T-helper 22 cell (primary cell): ENCODE data around the gene CDON.
"Not testable (repeated sequence)": the region's sequence is repeated elsewhere in the genome, so short reads cannot be mapped to it uniquely, and the experiment has no call there.

Experiments used
- DNase-seq: peaks from one replicate; pipeline ENCODE4 v3.0.0-alpha.2; 2020; ENCODE audit warnings: low read depth

CDON gene

GRCh38 chr11:125924384-125925007 is 138.2 kb downstream of the CDON start:
- no peak for DNase-seq

GRCh38 chr11:125923633-125924032 is 139.0 kb downstream of the CDON start:
- DNase-seq, result no peak

- no peak for DNase-seq
Measured at GRCh38 chr11:125923012-125923579, 139.6 kb downstream of the CDON start.

GRCh38 chr11:125922156-125922555 is 140.5 kb downstream of the CDON start:
- DNase-seq, result no peak

- DNase-seq, result no peak
Measured at GRCh38 chr11:125921042-125921441, 141.6 kb downstream of the CDON start.

- DNase-seq, result no peak
Measured at GRCh38 chr11:125918140-125918840, 144.4 kb downstream of the CDON start.

- DNase-seq, result no peak
Measured at GRCh38 chr11:125916683-125917347, 145.9 kb downstream of the CDON start.

- not testable (repeated sequence) for DNase-seq
Measured at GRCh38 chr11:125914601-125915000, 148.1 kb downstream of the CDON start.

- DNase-seq, result no peak
Measured at GRCh38 chr11:125910226-125910849, 152.3 kb downstream of the CDON start.
